HuH-7 (cell line): Measurements from ENCODE around the gene FGFR3.
"Not testable (repeated sequence)": the region's sequence is repeated elsewhere in the genome, so short reads cannot be mapped to it uniquely, and the experiment has no call there.

Experiments used
- DNase-seq: peaks from one replicate; pipeline ENCODE4 v3.0.0; 2011; ENCODE audit warnings: low spot score

Gene FGFR3

GRCh38 chr4:1819284-1819683 is 26.2 kb downstream of the FGFR3 start:
- no peak for DNase-seq

- no peak for DNase-seq
Measured at GRCh38 chr4:1819816-1820215, 26.7 kb downstream of the FGFR3 start.

GRCh38 chr4:1821679-1822567 is 28.8 kb downstream of the FGFR3 start:
- DNase-seq: no peak

DNA sequence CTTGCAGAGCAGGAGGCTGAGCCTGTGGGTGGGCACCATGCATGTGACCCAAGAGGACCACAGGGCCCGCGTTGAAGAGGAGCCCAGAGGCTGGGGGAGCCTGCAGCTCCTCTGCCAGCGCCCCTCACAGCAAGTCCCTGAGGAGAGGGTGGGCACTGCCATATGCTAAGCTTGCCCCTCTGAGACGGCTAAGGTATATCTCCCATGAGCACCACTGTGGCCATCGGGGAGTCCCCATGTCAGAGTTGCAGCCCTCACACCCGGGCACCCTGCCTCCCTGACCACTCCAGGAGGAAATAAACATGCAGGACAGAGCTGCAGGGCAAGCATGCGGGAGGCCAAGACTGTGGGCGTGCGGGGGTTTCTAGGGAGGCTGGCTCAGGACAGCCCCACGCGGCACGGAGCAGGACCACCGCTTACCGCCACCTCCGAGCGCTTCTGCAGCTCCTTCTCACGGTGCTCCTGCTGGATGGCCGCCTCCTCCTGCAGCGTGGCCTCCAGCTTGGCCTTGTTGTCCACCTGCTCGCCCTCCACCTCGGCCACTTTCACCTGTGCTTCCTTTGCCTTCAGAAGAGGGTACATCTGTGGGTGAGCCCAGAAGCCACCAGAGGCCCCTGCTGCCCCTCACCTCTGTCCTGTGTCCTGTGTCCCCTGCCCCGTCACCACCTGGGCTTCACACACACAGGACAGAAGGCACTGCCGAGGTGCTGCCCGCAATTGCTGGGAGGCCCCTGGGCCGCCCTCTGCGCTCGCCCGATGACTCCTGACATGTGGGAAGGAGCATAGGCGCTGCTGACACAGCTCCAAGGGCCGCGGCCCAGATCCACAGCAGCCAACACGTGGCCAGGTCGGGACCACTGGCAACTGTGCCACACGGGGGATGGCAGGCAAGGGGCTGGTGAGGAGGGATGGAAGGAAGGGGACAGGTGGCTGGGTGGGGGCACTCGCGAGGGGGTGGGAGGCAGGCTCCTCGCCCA is 29.8 kb downstream of the FGFR3 start:
- DNase-seq: no peak

- no peak for DNase-seq
Measured at GRCh38 chr4:1823545-1823932, 30.4 kb downstream of the FGFR3 start.

- DNase-seq: no peak
Measured at GRCh38 chr4:1824746-1825145, 31.7 kb downstream of the FGFR3 start.

DNA sequence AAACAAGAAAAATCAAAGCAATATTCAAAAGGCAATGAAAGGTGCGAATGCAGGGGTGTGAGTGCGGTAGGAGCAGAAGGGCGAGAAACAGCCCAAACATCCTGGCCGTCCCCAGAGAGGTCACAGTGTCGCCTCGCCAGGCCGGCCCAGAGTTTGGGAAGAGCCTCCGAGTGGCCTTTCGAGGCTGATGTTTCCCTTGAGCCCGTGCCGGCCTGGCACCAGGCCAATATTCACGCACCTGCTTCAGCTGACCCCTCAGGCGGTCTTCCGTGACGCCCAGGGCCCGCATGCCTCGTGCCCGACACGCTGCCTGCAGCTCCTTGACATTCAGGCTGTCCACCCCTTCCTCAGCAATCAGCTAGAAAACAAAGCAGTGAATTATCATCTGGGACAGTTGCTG is 32.2 kb downstream of the FGFR3 start:
- no peak for DNase-seq

GRCh38 chr4:1826531-1827350 is 33.6 kb downstream of the FGFR3 start:
- no peak for DNase-seq

DNA sequence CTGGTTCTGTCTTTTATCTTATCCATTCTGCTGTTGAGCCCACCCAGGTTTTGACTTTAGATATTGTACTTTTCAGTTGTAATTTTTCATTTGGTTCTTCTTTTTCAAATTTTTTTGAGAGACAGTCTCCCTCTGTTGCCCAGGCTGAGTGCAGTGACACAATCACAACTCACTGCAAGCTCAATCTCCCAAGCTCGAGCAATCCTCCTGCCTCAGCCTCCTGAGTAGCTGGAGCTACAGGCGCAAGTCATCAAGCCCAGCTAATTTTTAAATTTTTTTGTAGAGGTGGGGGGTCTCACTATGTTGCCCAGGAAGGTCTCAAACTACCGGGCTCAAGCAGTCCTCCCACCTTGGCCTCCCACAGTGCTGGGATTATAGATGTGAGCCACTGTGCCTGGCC is 37.1 kb downstream of the FGFR3 start:
- no peak for DNase-seq

- DNase-seq: no peak
Measured at GRCh38 chr4:1830642-1831228, 37.6 kb downstream of the FGFR3 start.

- no peak for DNase-seq
Measured at GRCh38 chr4:1831331-1831730, 38.2 kb downstream of the FGFR3 start.

- no peak for DNase-seq
Measured at GRCh38 chr4:1832690-1833089, 39.6 kb downstream of the FGFR3 start.

- no peak for DNase-seq
Measured at GRCh38 chr4:1833307-1834046, 40.4 kb downstream of the FGFR3 start.

DNA sequence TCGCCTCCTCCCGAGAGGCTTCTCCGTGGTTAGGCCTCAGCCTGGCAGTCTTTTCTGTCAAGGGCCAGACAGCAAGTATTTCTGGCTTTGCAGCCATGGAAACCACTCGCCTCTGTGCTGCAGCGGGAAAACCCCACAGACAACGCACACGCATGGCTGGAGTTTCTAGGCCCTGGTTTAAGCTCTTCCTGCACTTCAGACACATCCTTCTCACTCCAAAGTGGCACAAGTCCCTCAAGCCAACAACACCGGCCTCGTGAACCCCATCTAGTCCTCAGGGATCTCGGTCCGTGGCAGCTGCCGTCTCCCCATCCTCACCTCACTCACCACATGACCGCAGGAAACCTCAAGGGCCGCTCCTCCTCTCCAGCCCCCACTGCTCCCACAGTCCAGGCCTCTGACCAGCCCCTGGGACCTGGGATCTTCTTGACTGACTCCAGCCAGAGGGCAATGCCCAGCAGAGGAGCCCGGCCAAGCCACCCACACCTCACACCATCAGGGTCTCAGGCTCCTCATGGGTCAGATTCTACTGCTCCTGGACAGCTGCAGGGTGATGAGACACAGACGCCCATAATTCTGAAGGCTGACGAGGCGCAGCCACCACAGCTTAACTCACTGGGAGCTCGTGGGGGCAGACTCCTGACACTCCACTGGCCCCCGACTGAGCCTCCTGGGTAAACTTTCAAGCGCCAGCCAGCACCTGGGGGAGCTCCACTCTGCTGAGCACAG is 41.1 kb downstream of the FGFR3 start:
- no peak for DNase-seq

- DNase-seq: not testable (repeated sequence)
Measured at GRCh38 chr4:1835836-1836235, 42.7 kb downstream of the FGFR3 start.

DNA sequence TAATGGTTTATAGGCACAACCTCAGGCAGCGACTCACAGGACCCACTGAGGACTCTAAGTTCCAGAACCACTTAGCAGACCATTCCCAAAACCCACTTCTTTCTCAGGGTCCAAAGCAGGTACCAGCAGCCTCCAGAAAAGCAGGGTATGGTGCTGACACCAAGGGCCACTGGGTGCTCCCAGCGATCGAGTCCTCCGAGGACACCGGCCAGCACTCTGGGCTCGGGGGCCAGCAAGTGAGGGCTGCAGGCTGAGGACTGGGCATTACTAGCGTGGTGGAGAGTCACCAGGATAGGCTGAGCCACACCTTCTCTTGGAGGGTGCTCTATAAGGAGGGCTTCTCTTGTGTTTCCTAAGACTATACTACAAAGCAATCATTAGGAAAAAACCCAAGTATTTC is 43.6 kb downstream of the FGFR3 start:
- DNase-seq: no peak

GRCh38 chr4:1837069-1837468 is 44.0 kb downstream of the FGFR3 start:
- DNase-seq: no peak

GRCh38 chr4:1839282-1839681 is 46.2 kb downstream of the FGFR3 start:
- DNase-seq: no peak

- DNase-seq: no peak
Measured at GRCh38 chr4:1841201-1841886, 48.3 kb downstream of the FGFR3 start.

DNA sequence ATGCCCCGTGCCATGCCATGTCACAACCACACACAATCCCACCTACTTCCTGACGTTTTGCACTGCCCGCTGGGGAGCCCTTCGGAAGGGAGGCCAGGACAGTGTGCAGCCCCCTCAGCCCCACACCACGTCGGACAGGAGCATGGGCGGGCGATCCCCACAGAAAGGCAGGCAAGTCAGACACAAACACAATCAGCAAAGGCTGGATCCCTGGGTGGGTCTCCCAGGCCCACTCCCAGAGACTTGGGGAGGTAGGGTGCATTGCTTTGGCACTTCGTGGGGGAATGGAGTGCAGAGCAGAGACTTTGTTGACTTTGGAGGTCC is 48.8 kb downstream of the FGFR3 start:
- DNase-seq: no peak
